ENCODE data around the gene OXCT1.

OXCT1 gene

GRCh38 chr5:41707853-41708603, 162.2 kb downstream of the OXCT1 start:
- H3K79me2 ChIP-seq (ENCODE audit: control insufficient read depth, insufficient read depth, low read length) = no peaks in the 10 kb centered on the region
- no peaks in the 10 kb centered on the region for H3K4me1 ChIP-seq (ENCODE audit: control insufficient read depth, low read depth, low read length)
- H3K79me1 ChIP-seq (ENCODE audit: low read length) = no peaks in the 10 kb centered on the region
- H3K18ac ChIP-seq (ENCODE audit: low read length) = no peak overlapping the region
- H3K27ac ChIP-seq (ENCODE audit: low read depth, low read length) = no peak overlapping the region
- H3K36me3 ChIP-seq (ENCODE audit: control insufficient read depth, insufficient read depth, low read length) = no peaks in the 10 kb centered on the region
- H3K9ac ChIP-seq (ENCODE audit: low read length) = no peak overlapping the region
- no peak overlapping the region for H3K4me2 ChIP-seq (ENCODE audit: low read length)
- no peak overlapping the region for H3K4me3 ChIP-seq (ENCODE audit: low read length)
- H2AK5ac ChIP-seq (ENCODE audit: low read length) = no peak overlapping the region
- H2BK5ac ChIP-seq (ENCODE audit: low read length) = no peak overlapping the region
- H3K4ac ChIP-seq (ENCODE audit: low read depth, low read length) = no peak overlapping the region
- peak; percentile 85 for DNase-seq
- no peak overlapping the region for H2BK120ac ChIP-seq (ENCODE audit: low read depth, low read length)
- H4K5ac ChIP-seq (ENCODE audit: low read length) = no peak overlapping the region
- WGBS (ENCODE audit: extremely low coverage, insufficient coverage, low lambda C conversion rate) = no CpG with 5 or more reads among the region's 4 CpGs
- peak overlapping the region; percentile 53 for H3K56ac ChIP-seq (ENCODE audit: low read length)
- H3K23ac ChIP-seq (ENCODE audit: low read length) = no peak overlapping the region
- H4K8ac ChIP-seq (ENCODE audit: low read depth, low read length) = no peak overlapping the region
- H2BK15ac ChIP-seq (replicated peaks; ENCODE audit: low read depth) = no peak overlapping the region
- H3K27me3 ChIP-seq (ENCODE audit: insufficient read depth, low read length, poor library complexity) = no peaks in the 10 kb centered on the region

- Histone ChIP-seq H2AK5ac (ENCODE audit: low read length) (no peak overlapping the region), H3K79me2 (ENCODE audit: control insufficient read depth, insufficient read depth, low read length) (no peaks in the 10 kb centered on the region), H3K36me3 (ENCODE audit: control insufficient read depth, insufficient read depth, low read length) (no peaks in the 10 kb centered on the region), H3K23ac (ENCODE audit: low read length) (no peak overlapping the region), H3K4me2 (ENCODE audit: low read length) (no peak overlapping the region), H3K27me3 (ENCODE audit: insufficient read depth, low read length, poor library complexity) (no peaks in the 10 kb centered on the region), H4K8ac (ENCODE audit: low read depth, low read length) (no peak overlapping the region), H3K79me1 (ENCODE audit: low read length) (no peaks in the 10 kb centered on the region), H3K18ac (ENCODE audit: low read length) (no peak overlapping the region), H2BK120ac (ENCODE audit: low read depth, low read length) (no peak overlapping the region), H3K27ac (ENCODE audit: low read depth, low read length) (no peak overlapping the region), H2BK5ac (ENCODE audit: low read length) (no peak overlapping the region), H4K5ac (ENCODE audit: low read length) (no peak overlapping the region), H3K4me3 (ENCODE audit: low read length) (no peak overlapping the region), H3K4ac (ENCODE audit: low read depth, low read length) (no peak overlapping the region), H3K9ac (ENCODE audit: low read length) (no peak overlapping the region), H2BK15ac (replicated peaks; ENCODE audit: low read depth) (no peak overlapping the region), H3K4me1 (ENCODE audit: control insufficient read depth, low read depth, low read length) (no peaks in the 10 kb centered on the region), H3K56ac (ENCODE audit: low read length) (no peak overlapping the region)
- WGBS (ENCODE audit: extremely low coverage, insufficient coverage, low lambda C conversion rate) = no CpG with 5 or more reads among the region's 3 CpGs
- peak; percentile 48 for DNase-seq
Observed at GRCh38 chr5:41695920-41696582, 174.2 kb downstream of the OXCT1 start.

- Histone ChIP-seq H2AK5ac (ENCODE audit: low read length) (no peak overlapping the region), H3K9ac (ENCODE audit: low read length) (no peak overlapping the region), H3K4me1 (ENCODE audit: control insufficient read depth, low read depth, low read length) (no peaks in the 10 kb centered on the region), H3K79me1 (ENCODE audit: low read length) (no peaks in the 10 kb centered on the region), H2BK5ac (ENCODE audit: low read length) (no peak overlapping the region), H3K79me2 (ENCODE audit: control insufficient read depth, insufficient read depth, low read length) (no peaks in the 10 kb centered on the region), H3K23ac (ENCODE audit: low read length) (no peak overlapping the region), H4K5ac (ENCODE audit: low read length) (no peak overlapping the region), H3K56ac (ENCODE audit: low read length) (no peak overlapping the region), H4K8ac (ENCODE audit: low read depth, low read length) (no peak overlapping the region), H3K18ac (ENCODE audit: low read length) (no peak overlapping the region), H3K4me3 (ENCODE audit: low read length) (no peak overlapping the region), H3K27me3 (ENCODE audit: insufficient read depth, low read length, poor library complexity) (no peaks in the 10 kb centered on the region), H3K4me2 (ENCODE audit: low read length) (no peak overlapping the region), H3K27ac (ENCODE audit: low read depth, low read length) (no peak overlapping the region), H3K4ac (ENCODE audit: low read depth, low read length) (no peak overlapping the region), H3K36me3 (ENCODE audit: control insufficient read depth, insufficient read depth, low read length) (no peaks in the 10 kb centered on the region), H2BK120ac (ENCODE audit: low read depth, low read length) (no peak overlapping the region), H2BK15ac (replicated peaks; ENCODE audit: low read depth) (no peak overlapping the region)
- WGBS (ENCODE audit: extremely low coverage, insufficient coverage, low lambda C conversion rate) = no CpG with 5 or more reads among the region's 2 CpGs
- no peak for DNase-seq
Observed at GRCh38 chr5:41686767-41687166, 183.5 kb downstream of the OXCT1 start.

GRCh38 chr5:41686191-41686590, 184.0 kb downstream of the OXCT1 start:
- Histone ChIP-seq H2BK15ac (replicated peaks; ENCODE audit: low read depth) (no peak overlapping the region), H3K4me2 (ENCODE audit: low read length) (no peak overlapping the region), H3K4ac (ENCODE audit: low read depth, low read length) (no peak overlapping the region), H3K36me3 (ENCODE audit: control insufficient read depth, insufficient read depth, low read length) (no peaks in the 10 kb centered on the region), H4K8ac (ENCODE audit: low read depth, low read length) (no peak overlapping the region), H3K27ac (ENCODE audit: low read depth, low read length) (no peak overlapping the region), H3K4me1 (ENCODE audit: control insufficient read depth, low read depth, low read length) (no peaks in the 10 kb centered on the region), H3K79me1 (ENCODE audit: low read length) (no peaks in the 10 kb centered on the region), H3K4me3 (ENCODE audit: low read length) (no peak overlapping the region), H3K23ac (ENCODE audit: low read length) (no peak overlapping the region), H3K79me2 (ENCODE audit: control insufficient read depth, insufficient read depth, low read length) (no peaks in the 10 kb centered on the region), H3K27me3 (ENCODE audit: insufficient read depth, low read length, poor library complexity) (no peaks in the 10 kb centered on the region), H2AK5ac (ENCODE audit: low read length) (no peak overlapping the region), H3K9ac (ENCODE audit: low read length) (no peak overlapping the region), H3K56ac (ENCODE audit: low read length) (no peak overlapping the region), H2BK5ac (ENCODE audit: low read length) (no peak overlapping the region), H4K5ac (ENCODE audit: low read length) (no peak overlapping the region), H3K18ac (ENCODE audit: low read length) (no peak overlapping the region), H2BK120ac (ENCODE audit: low read depth, low read length) (no peak overlapping the region)
- DNase-seq = no peak

- Histone ChIP-seq H3K9ac (ENCODE audit: low read length) (no peak overlapping the region), H3K4me2 (ENCODE audit: low read length) (no peak overlapping the region), H2BK120ac (ENCODE audit: low read depth, low read length) (no peak overlapping the region), H4K8ac (ENCODE audit: low read depth, low read length) (no peak overlapping the region), H3K56ac (ENCODE audit: low read length) (no peak overlapping the region), H4K5ac (ENCODE audit: low read length) (no peak overlapping the region), H3K4ac (ENCODE audit: low read depth, low read length) (no peak overlapping the region), H2AK5ac (ENCODE audit: low read length) (no peak overlapping the region), H3K27me3 (ENCODE audit: insufficient read depth, low read length, poor library complexity) (no peaks in the 10 kb centered on the region), H3K4me1 (ENCODE audit: control insufficient read depth, low read depth, low read length) (no peaks in the 10 kb centered on the region), H3K79me1 (ENCODE audit: low read length) (no peaks in the 10 kb centered on the region), H2BK15ac (replicated peaks; ENCODE audit: low read depth) (no peak overlapping the region), H3K36me3 (ENCODE audit: control insufficient read depth, insufficient read depth, low read length) (no peaks in the 10 kb centered on the region), H3K79me2 (ENCODE audit: control insufficient read depth, insufficient read depth, low read length) (no peaks in the 10 kb centered on the region), H3K27ac (ENCODE audit: low read depth, low read length) (no peak overlapping the region), H3K4me3 (ENCODE audit: low read length) (no peak overlapping the region), H3K18ac (ENCODE audit: low read length) (no peak overlapping the region), H3K23ac (ENCODE audit: low read length) (no peak overlapping the region), H2BK5ac (ENCODE audit: low read length) (no peak overlapping the region)
- no peak for DNase-seq
- WGBS (ENCODE audit: extremely low coverage, insufficient coverage, low lambda C conversion rate) = no CpG with 5 or more reads among the region's 3 CpGs
Observed at GRCh38 chr5:41683181-41683580, 187.0 kb downstream of the OXCT1 start.

- no CpG with 5 or more reads among the region's 1 CpG for WGBS (ENCODE audit: extremely low coverage, insufficient coverage, low lambda C conversion rate)
- no peak overlapping the region for H2BK5ac ChIP-seq (ENCODE audit: low read length)
- no peak overlapping the region for H3K18ac ChIP-seq (ENCODE audit: low read length)
- no peak overlapping the region for H4K5ac ChIP-seq (ENCODE audit: low read length)
- H3K79me1 ChIP-seq (ENCODE audit: low read length) = no peaks in the 10 kb centered on the region
- no peak overlapping the region for H3K4me3 ChIP-seq (ENCODE audit: low read length)
- no peak overlapping the region for H3K23ac ChIP-seq (ENCODE audit: low read length)
- no peak overlapping the region for H3K9ac ChIP-seq (ENCODE audit: low read length)
- H3K4ac ChIP-seq (ENCODE audit: low read depth, low read length) = no peak overlapping the region
- no peaks in the 10 kb centered on the region for H3K27me3 ChIP-seq (ENCODE audit: insufficient read depth, low read length, poor library complexity)
- H3K36me3 ChIP-seq (ENCODE audit: control insufficient read depth, insufficient read depth, low read length) = no peaks in the 10 kb centered on the region
- DNase-seq = no peak
- no peak overlapping the region for H3K27ac ChIP-seq (ENCODE audit: low read depth, low read length)
- H2BK15ac ChIP-seq (replicated peaks; ENCODE audit: low read depth) = no peak overlapping the region
- no peak overlapping the region for H3K4me2 ChIP-seq (ENCODE audit: low read length)
- no peak overlapping the region for H4K8ac ChIP-seq (ENCODE audit: low read depth, low read length)
- H3K79me2 ChIP-seq (ENCODE audit: control insufficient read depth, insufficient read depth, low read length) = no peaks in the 10 kb centered on the region
- H3K56ac ChIP-seq (ENCODE audit: low read length) = no peak overlapping the region
- H2BK120ac ChIP-seq (ENCODE audit: low read depth, low read length) = no peak overlapping the region
- no peaks in the 10 kb centered on the region for H3K4me1 ChIP-seq (ENCODE audit: control insufficient read depth, low read depth, low read length)
- H2AK5ac ChIP-seq (ENCODE audit: low read length) = no peak overlapping the region
Observed at GRCh38 chr5:41682641-41683040, 187.6 kb downstream of the OXCT1 start.
